K562 (cell line): ENCODE results near the gene BBC3. TPM values are rescaled to one million over a fixed set of nuclear protein-coding genes. Genes with fewer than 3 reads are reported as not detected.
A peak's percentile ranks its signal among the peaks of the same experiment; 100 is the strongest.

Experiments
- ADNP ChIP-seq: fragments of 200-800 bp; sonication (Bioruptor generic); IDR thresholded peaks from 2 replicates; pipeline ENCODE4 v1.6.1; 2016; ENCODE audit warnings: missing genetic modification characterization, missing compliant biosample characterization
- ATF3 ChIP-seq, 2 experiments: fragments of 450-650 bp in 1 of 2; sonication (generic) in 1 of 2; formaldehyde crosslinking in 1 of 2; IDR thresholded peaks in 1 of 2; conservative IDR thresholded peaks in 1 of 2; 2 replicates each; pipeline versions ENCODE4 v1.6.1 to v1.8.1; 2016 to 2023; ENCODE audit warnings: mild to moderate bottlenecking in 2 of 2, moderate library complexity in 2 of 2, inconsistent platforms in 1 of 2, missing genetic modification reagents in 1 of 2
- E2F1 ChIP-seq: sonication (generic); formaldehyde crosslinking; IDR thresholded peaks from 2 replicates; pipeline ENCODE4 v1.8.1; 2023; ENCODE audit warnings: mild to moderate bottlenecking, missing genetic modification reagents, moderate library complexity
- MIER1 ChIP-seq: fragments of 450-650 bp; IDR thresholded peaks from 2 replicates; pipeline ENCODE4 v1.6.1; 2016; ENCODE audit warnings: antibody characterized with exemption, mild to moderate bottlenecking, low read depth
- POLR2A ChIP-seq: fragments of 450-650 bp; conservative IDR thresholded peaks from 2 replicates; pipeline ENCODE4 v1.6.1; 2016
- SAP30 ChIP-seq: fragments of 200-600 bp; sonication (generic); IDR thresholded peaks from 2 replicates; pipeline ENCODE4 v1.6.1; 2012; ENCODE audit warnings: borderline replicate concordance, low read depth, mild to moderate bottlenecking, moderate library complexity, low read length, control low read depth, inconsistent platforms; ENCODE audit not compliant: insufficient read depth, poor library complexity, severe bottlenecking
- SLC30A9 ChIP-seq: fragments of 250-450 bp; sonication (Bioruptor Pico); IDR thresholded peaks from 2 replicates; pipeline ENCODE4 v1.8.0; 2022; ENCODE audit warnings: mild to moderate bottlenecking, moderate library complexity
- polyA plus RNA-seq, 8 experiments: library from polyadenylated mRNA; depleted of rRNA in 4 of 8; stranded (reverse) in 5 of 8; unstranded in 3 of 8; fragments of >200 nt; fragmentation: Nextera tagmentation in 2 of 8; fragmentation: Illumina TruSeq in 1 of 8; extraction: Ambion mirVana in 2 of 8; extraction: Trizol in 1 of 8; gene quantifications; 2 replicates each; pipeline versions ENCODE4 v1.2.1 to v1.2.3, GENCODE V29; 2011 to 2014; ENCODE audit warnings: inconsistent platforms in 1 of 8, missing spikeins in 1 of 8
- total RNA-seq, 7 experiments: library from RNA; depleted of rRNA in 6 of 7; stranded (reverse); fragments of >200 nt in 6 of 7; fragmentation: Illumina TruSeq in 2 of 7; extraction: Trizol in 2 of 7; gene quantifications; 2 replicates each; pipeline versions ENCODE4 v1.2.1 to v1.2.3, GENCODE V29; 2011 to 2021; ENCODE audit warnings: low replicate concordance in 1 of 7
- TF ChIP-seq, protein P1 (sequence below): fragments of 450-650 bp; IDR thresholded peaks from 2 replicates; pipeline ENCODE4 v1.6.1; 2016

Gene BBC3
- total and polyA plus RNA-seq, 9 of the 15 experiments (the other 6 are each of a cell fraction or from before 2014, with no cell fraction given): 0.15 to 30.7 (median 4.8) TPM

- TF ChIP-seq MIER1 (peak; percentile 73; the same call in 1 of the 2 replicates), SAP30 (peak; percentile 28), ATF3 (IDR thresholded peaks at IDR 0.05) (no peak), ATF3 (CRISPR knock-in tag; conservative IDR thresholded peaks at IDR 0.05) (0 out of 2 replicates have a peak, but pooled peaks have one; percentile 25), E2F1 (0 out of 2 replicates have a peak, but pooled peaks have one; percentile 22), SLC30A9 (CRISPR knock-in tag) (no peak), POLR2A (peak; percentile 14; the same call in 1 of the 2 replicates), ADNP (tag) (0 out of 2 replicates have a peak, but pooled peaks have one; percentile 2)
- TF ChIP-seq, protein P1, sequence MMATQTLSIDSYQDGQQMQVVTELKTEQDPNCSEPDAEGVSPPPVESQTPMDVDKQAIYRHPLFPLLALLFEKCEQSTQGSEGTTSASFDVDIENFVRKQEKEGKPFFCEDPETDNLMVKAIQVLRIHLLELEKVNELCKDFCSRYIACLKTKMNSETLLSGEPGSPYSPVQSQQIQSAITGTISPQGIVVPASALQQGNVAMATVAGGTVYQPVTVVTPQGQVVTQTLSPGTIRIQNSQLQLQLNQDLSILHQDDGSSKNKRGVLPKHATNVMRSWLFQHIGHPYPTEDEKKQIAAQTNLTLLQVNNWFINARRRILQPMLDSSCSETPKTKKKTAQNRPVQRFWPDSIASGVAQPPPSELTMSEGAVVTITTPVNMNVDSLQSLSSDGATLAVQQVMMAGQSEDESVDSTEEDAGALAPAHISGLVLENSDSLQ: no peak
Observed at GRCh38 chr19:47229676-47230053, 1.3 kb downstream of the BBC3 start (continued).
